ENCODE measurements around the gene GPR21.

GRCh38 chr9:123035791-123036190 is 2.3 kb downstream of the GPR21 start:
- TF ChIP-seq CTCF (IDR thresholded peaks at IDR 0.05; ENCODE audit: insufficient read depth, low read length, poor library complexity, severe bottlenecking) (no peak), EZH2phosphoT487 (conservative IDR thresholded peaks at IDR 0.05; ENCODE audit: low read length) (no peak)
